H9 (cell line): ENCODE results near the gene REEP3. TPM values are rescaled to one million over a fixed set of nuclear protein-coding genes. Genes with fewer than 3 reads are reported as not detected.

Experiments used
- DNase-seq: peaks from one replicate; pipeline ENCODE4 v3.0.0-alpha.2; 2017
- H2AFZ ChIP-seq: one replicate; pipeline ENCODE4 v1.6.1; 2013; ENCODE audit warnings: mild to moderate bottlenecking, low read length, control low read depth, moderate library complexity
- H2AK5ac ChIP-seq: 2 replicates; pipeline ENCODE4 v1.6.1; 2013; ENCODE audit warnings: low read length, control low read depth, mixed read lengths; ENCODE audit not compliant: insufficient read length
- H2BK120ac ChIP-seq: one replicate; pipeline ENCODE4 v1.6.1; 2013; ENCODE audit warnings: low read depth, mild to moderate bottlenecking, low read length, control low read depth, inconsistent platforms; ENCODE audit not compliant: poor library complexity, severe bottlenecking
- H2BK12ac ChIP-seq: 2 replicates; pipeline ENCODE4 v1.6.1; 2013; ENCODE audit warnings: low read length, control low read depth, mixed read lengths, low read depth; ENCODE audit not compliant: insufficient read length
- H2BK15ac ChIP-seq: 2 replicates; pipeline ENCODE4 v1.6.1; 2013; ENCODE audit warnings: low read depth, low read length, control low read depth
- H2BK20ac ChIP-seq: one replicate; pipeline ENCODE4 v1.6.1; 2013; ENCODE audit warnings: low read depth, mild to moderate bottlenecking, low read length, control low read depth, inconsistent platforms; ENCODE audit not compliant: poor library complexity, severe bottlenecking
- H2BK5ac ChIP-seq: 2 replicates; pipeline ENCODE4 v1.6.1; 2013; ENCODE audit warnings: low read length, control low read depth, mixed read lengths; ENCODE audit not compliant: insufficient read length
- H3K14ac ChIP-seq: 2 replicates; pipeline ENCODE4 v1.6.1; 2013; ENCODE audit warnings: low read length, control low read depth; ENCODE audit not compliant: insufficient read depth
- H3K18ac ChIP-seq: 2 replicates; pipeline ENCODE4 v1.6.1; 2013; ENCODE audit warnings: low read depth, mild to moderate bottlenecking, mixed read lengths, low read length, control low read depth; ENCODE audit not compliant: insufficient read length
- H3K23ac ChIP-seq: 2 replicates; pipeline ENCODE4 v1.6.1; 2013; ENCODE audit warnings: low read length, control low read depth, mixed read lengths, low read depth; ENCODE audit not compliant: insufficient read length
- H3K23me2 ChIP-seq: 2 replicates; pipeline ENCODE4 v1.6.1; 2013; ENCODE audit warnings: low read depth, mild to moderate bottlenecking, mixed read lengths, low read length, control low read depth; ENCODE audit not compliant: insufficient read length, poor library complexity, severe bottlenecking
- H3K27ac ChIP-seq: 2 replicates; pipeline ENCODE4 v1.5.1; 2013; ENCODE audit warnings: low read length, control low read depth, mixed read lengths, low read depth; ENCODE audit not compliant: insufficient read length
- H3K27me3 ChIP-seq: 2 replicates; pipeline ENCODE4 v1.6.1; 2013; ENCODE audit warnings: low read length, control low read depth, inconsistent platforms; ENCODE audit not compliant: insufficient read depth
- H3K4ac ChIP-seq: 2 replicates; pipeline ENCODE4 v1.6.1; 2013; ENCODE audit warnings: low read depth, mild to moderate bottlenecking, control low read depth, inconsistent platforms, low read length, moderate library complexity
- H3K4me1 ChIP-seq: 2 replicates; pipeline ENCODE4 v1.6.1; 2013; ENCODE audit warnings: low read length, control low read depth, inconsistent platforms; ENCODE audit not compliant: insufficient read depth
- H3K4me2 ChIP-seq: 2 replicates; pipeline ENCODE4 v1.6.1; 2013; ENCODE audit warnings: low read length, control low read depth, mixed read lengths; ENCODE audit not compliant: insufficient read length, insufficient read depth
- H3K56ac ChIP-seq: 2 replicates; pipeline ENCODE4 v1.6.1; 2013; ENCODE audit warnings: low read depth, mild to moderate bottlenecking, mixed read lengths, low read length, control low read depth; ENCODE audit not compliant: insufficient read length
- H3K79me1 ChIP-seq: 2 replicates; pipeline ENCODE4 v1.6.1; 2013; ENCODE audit warnings: low read depth, mild to moderate bottlenecking, moderate library complexity, low read length, control low read depth, inconsistent platforms; ENCODE audit not compliant: insufficient read depth, poor library complexity, severe bottlenecking
- H3K79me2 ChIP-seq: 2 replicates; pipeline ENCODE4 v1.6.1; 2013; ENCODE audit warnings: low read length, control low read depth, inconsistent platforms; ENCODE audit not compliant: insufficient read depth
- H3K9ac ChIP-seq: 2 replicates; pipeline ENCODE4 v1.6.1; 2013; ENCODE audit warnings: low read length, control low read depth, mixed read lengths; ENCODE audit not compliant: insufficient read length; ENCODE audit errors: extremely low read depth
- H3K9me3 ChIP-seq: one replicate; pipeline ENCODE4 v1.6.1; 2013; ENCODE audit warnings: low read depth, low read length, inconsistent platforms; ENCODE audit not compliant: control insufficient read depth
- H3T11ph ChIP-seq: one replicate; pipeline ENCODE4 v1.6.1; 2013; ENCODE audit warnings: mild to moderate bottlenecking, low read length, control low read depth, inconsistent platforms
- H4K20me1 ChIP-seq: one replicate; pipeline ENCODE4 v1.6.1; 2013; ENCODE audit not compliant: control insufficient read depth, insufficient read length, insufficient read depth
- H4K5ac ChIP-seq: 2 replicates; pipeline ENCODE4 v1.6.1; 2013; ENCODE audit warnings: low read depth, mild to moderate bottlenecking, mixed read lengths, low read length, control low read depth; ENCODE audit not compliant: insufficient read length
- H4K8ac ChIP-seq: replicated peaks from 2 replicates; pipeline ENCODE4 v1.6.1; 2013; ENCODE audit warnings: low read length, control low read depth, mixed read lengths, low read depth; ENCODE audit not compliant: insufficient read length
- H4K91ac ChIP-seq: 2 replicates; pipeline ENCODE4 v1.6.1; 2013; ENCODE audit warnings: low read depth, mild to moderate bottlenecking, moderate library complexity, mixed read lengths, low read length, control low read depth; ENCODE audit not compliant: insufficient read length
- H3K27ac Mint-ChIP-seq, 3 experiments: 2 replicates in 2 of 3; 3 replicates in 1 of 3; pipeline ENCODE4 v1.8.0; 2020 to 2021; ENCODE audit warnings: mixed read lengths in 3 of 3, mild to moderate bottlenecking in 1 of 3, moderate library complexity in 1 of 3
- H3K27me3 Mint-ChIP-seq: 2 replicates; pipeline ENCODE4 v1.8.0; 2021; ENCODE audit warnings: low read depth, mild to moderate bottlenecking, moderate library complexity, mixed read lengths
- H3K36me3 Mint-ChIP-seq, 3 experiments: 2 replicates in 2 of 3; 3 replicates in 1 of 3; pipeline ENCODE4 v1.8.0; 2020 to 2021; ENCODE audit warnings: low read depth in 3 of 3, mixed read lengths in 3 of 3; ENCODE audit not compliant: insufficient read depth in 1 of 3
- H3K4me1 Mint-ChIP-seq, 2 experiments: 2 replicates each; pipeline ENCODE4 v1.8.0; 2020; ENCODE audit warnings: mixed read lengths in 2 of 2
- H3K4me3 Mint-ChIP-seq, 2 experiments: 2 replicates in 1 of 2; 3 replicates in 1 of 2; pipeline ENCODE4 v1.8.0; 2020 to 2021; ENCODE audit warnings: mild to moderate bottlenecking in 2 of 2, mixed read lengths in 2 of 2, moderate library complexity in 1 of 2
- H3K9me3 Mint-ChIP-seq, 2 experiments: 2 replicates in 1 of 2; 3 replicates in 1 of 2; pipeline ENCODE4 v1.8.0; 2020; ENCODE audit warnings: mild to moderate bottlenecking in 2 of 2, mixed read lengths in 2 of 2, moderate library complexity in 1 of 2
- WGBS: extraction: QIAGEN DNeasy Blood & Tissue Kit; methylation state at CpG from one replicate; pipeline ENCODE4 v1.1.7; 2013; ENCODE audit warnings: missing lambda C conversion rate, low lambda C conversion rate, mixed read lengths; ENCODE audit not compliant: insufficient read length; ENCODE audit errors: extremely low coverage; 5-methylcytosine and 5-hydroxymethylcytosine counted together
- total RNA-seq: library from RNA; stranded (reverse); gene quantifications from 2 replicates; pipeline ENCODE4 v1.2.1, GENCODE V29; 2021
- TF ChIP-seq, protein P1 (sequence below): fragments of 200-600 bp; sonication (generic); conservative IDR thresholded peaks from 3 replicates; pipeline ENCODE4 v1.8.0; 2021; ENCODE audit warnings: antibody characterized with exemption, mild to moderate bottlenecking

The REEP3 gene
- total RNA-seq, 1 experiment from 2014 or later: 21.4 TPM

DNA sequence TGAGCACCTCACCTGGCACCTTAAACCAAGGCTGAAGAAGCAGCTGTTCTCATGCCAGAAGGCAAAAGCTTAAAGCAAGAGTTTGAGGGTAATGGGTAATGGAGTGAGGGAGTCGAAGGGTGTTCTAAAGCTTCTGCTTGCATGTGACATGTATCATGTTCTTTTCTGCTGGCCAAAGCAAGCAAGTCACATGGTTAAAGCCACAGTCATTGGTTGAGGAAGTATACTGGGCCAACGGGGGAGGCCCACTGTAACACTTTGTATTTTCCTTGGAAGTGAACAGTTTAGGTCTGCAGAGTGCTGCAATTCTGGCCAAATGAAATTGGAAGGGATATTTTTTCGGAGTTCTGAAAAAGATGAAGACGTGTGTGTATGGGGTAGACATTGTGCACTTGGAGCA, 75.7 kb downstream of the REEP3 start:
- Histone ChIP-seq H4K20me1 (no peaks in the 10 kb centered on the region), H3K4me1 (no peaks in the 10 kb centered on the region), H4K5ac (no peak overlapping the region), H2BK5ac (no peak overlapping the region), H2BK20ac (no peak overlapping the region), H3K4me2 (no peak overlapping the region), H2BK12ac (no peak overlapping the region), H3K9ac (no peak overlapping the region), H2AK5ac (no peak overlapping the region), H3K79me1 (no peaks in the 10 kb centered on the region), H3T11ph (no peak overlapping the region), H3K4ac (no peak overlapping the region), H3K27ac (no peak overlapping the region), H2AFZ (no peak overlapping the region), H4K91ac (no peak overlapping the region), H3K23ac (no peak overlapping the region), H3K79me2 (no peaks in the 10 kb centered on the region), H2BK15ac (no peak overlapping the region), H3K18ac (no peak overlapping the region), H3K27me3 (no peaks in the 10 kb centered on the region; the same call in 1 of the 2 replicates), H2BK120ac (no peak overlapping the region), H3K9me3 (no peaks in the 10 kb centered on the region), H3K56ac (no peak overlapping the region), H3K23me2 (no peaks in the 10 kb centered on the region), H3K14ac (no peak overlapping the region), H4K8ac (no peak overlapping the region)
- Mint-ChIP-seq H3K9me3 (no peaks in the 10 kb centered on the region), H3K27me3 (no peaks in the 10 kb centered on the region), H3K4me3 (no peak overlapping the region), H3K27ac (no peak overlapping the region; a peak in 1 of 7 replicates), H3K4me1 (no peaks in the 10 kb centered on the region), H3K36me3 (peaks cover 13 to 45% (median 34%) of the 10 kb centered on the region in 3 experiments; a peak in 6 of 7 replicates)
- DNase-seq: no peak
- no CpG with 5 or more reads among the region's 4 CpGs for WGBS
- TF ChIP-seq, protein P1, sequence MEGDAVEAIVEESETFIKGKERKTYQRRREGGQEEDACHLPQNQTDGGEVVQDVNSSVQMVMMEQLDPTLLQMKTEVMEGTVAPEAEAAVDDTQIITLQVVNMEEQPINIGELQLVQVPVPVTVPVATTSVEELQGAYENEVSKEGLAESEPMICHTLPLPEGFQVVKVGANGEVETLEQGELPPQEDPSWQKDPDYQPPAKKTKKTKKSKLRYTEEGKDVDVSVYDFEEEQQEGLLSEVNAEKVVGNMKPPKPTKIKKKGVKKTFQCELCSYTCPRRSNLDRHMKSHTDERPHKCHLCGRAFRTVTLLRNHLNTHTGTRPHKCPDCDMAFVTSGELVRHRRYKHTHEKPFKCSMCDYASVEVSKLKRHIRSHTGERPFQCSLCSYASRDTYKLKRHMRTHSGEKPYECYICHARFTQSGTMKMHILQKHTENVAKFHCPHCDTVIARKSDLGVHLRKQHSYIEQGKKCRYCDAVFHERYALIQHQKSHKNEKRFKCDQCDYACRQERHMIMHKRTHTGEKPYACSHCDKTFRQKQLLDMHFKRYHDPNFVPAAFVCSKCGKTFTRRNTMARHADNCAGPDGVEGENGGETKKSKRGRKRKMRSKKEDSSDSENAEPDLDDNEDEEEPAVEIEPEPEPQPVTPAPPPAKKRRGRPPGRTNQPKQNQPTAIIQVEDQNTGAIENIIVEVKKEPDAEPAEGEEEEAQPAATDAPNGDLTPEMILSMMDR: no peak
